HUES48 (cell line): ENCODE results near the gene AMPD2.

Experiments used
- H3K27ac ChIP-seq: one replicate; pipeline ENCODE4 v1.7.0; 2013; ENCODE audit warnings: low read depth, low read length, inconsistent platforms
- H3K27me3 ChIP-seq: 2 replicates; pipeline ENCODE4 v1.6.1; 2013; ENCODE audit warnings: mild to moderate bottlenecking, low read length; ENCODE audit not compliant: control insufficient read depth, insufficient read depth
- H3K36me3 ChIP-seq: 2 replicates; pipeline ENCODE4 v1.6.1; 2013; ENCODE audit warnings: low read length; ENCODE audit not compliant: control insufficient read depth, insufficient read depth
- H3K4me1 ChIP-seq: 2 replicates; pipeline ENCODE4 v1.6.1; 2013; ENCODE audit warnings: mild to moderate bottlenecking, low read length; ENCODE audit not compliant: control insufficient read depth, insufficient read depth
- H3K4me3 ChIP-seq: 2 replicates; pipeline ENCODE4 v1.5.1; 2013; ENCODE audit warnings: mild to moderate bottlenecking, low read depth, low read length
- H3K9ac ChIP-seq: 2 replicates; pipeline ENCODE4 v1.6.1; 2013; ENCODE audit warnings: mild to moderate bottlenecking, low read depth, low read length, moderate library complexity
- H3K9me3 ChIP-seq: 2 replicates; pipeline ENCODE4 v1.6.1; 2013; ENCODE audit warnings: low read length; ENCODE audit not compliant: control insufficient read depth, insufficient read depth

Gene AMPD2

GRCh38 chr1:109640285-109640865, 20.7 kb downstream of the AMPD2 start:
- Histone ChIP-seq H3K9ac (no peak overlapping the region), H3K4me3 (no peak overlapping the region), H3K27ac (no peak overlapping the region), H3K27me3 (0 out of 2 replicates have a peak, but pooled peaks cover 4% of the 10 kb centered on the region), H3K4me1 (peaks cover 14% of the 10 kb centered on the region), H3K9me3 (no peaks in the 10 kb centered on the region), H3K36me3 (no peaks in the 10 kb centered on the region)

GRCh38 chr1:109641078-109641740, 21.6 kb downstream of the AMPD2 start:
- H3K4me1 ChIP-seq: peaks cover 6% of the 10 kb centered on the region

GRCh38 chr1:109641861-109642260, 22.2 kb downstream of the AMPD2 start:
- Histone ChIP-seq H3K9ac (no peak overlapping the region), H3K27ac (no peak overlapping the region), H3K27me3 (0 out of 2 replicates have a peak, but pooled peaks cover 4% of the 10 kb centered on the region), H3K9me3 (no peaks in the 10 kb centered on the region), H3K4me3 (no peak overlapping the region), H3K4me1 (no peaks in the 10 kb centered on the region; the same call in 1 of the 2 replicates), H3K36me3 (no peaks in the 10 kb centered on the region)

More at GRCh38 chr1:109641078-109641740, 21.6 kb downstream of the AMPD2 start:
- Histone ChIP-seq H3K27me3 (0 out of 2 replicates have a peak, but pooled peaks cover 4% of the 10 kb centered on the region), H3K27ac (no peak overlapping the region), H3K9ac (no peak overlapping the region), H3K4me3 (no peak overlapping the region), H3K9me3 (no peaks in the 10 kb centered on the region), H3K36me3 (no peaks in the 10 kb centered on the region)

GRCh38 chr1:109642626-109643025, 23.0 kb downstream of the AMPD2 start:
- no peaks in the 10 kb centered on the region for H3K4me1 ChIP-seq
- H3K9ac ChIP-seq: no peak overlapping the region
- H3K36me3 ChIP-seq: no peaks in the 10 kb centered on the region
- H3K4me3 ChIP-seq: no peak overlapping the region
- H3K27me3 ChIP-seq: 0 out of 2 replicates have a peak, but pooled peaks cover 4% of the 10 kb centered on the region
- H3K9me3 ChIP-seq: no peaks in the 10 kb centered on the region
- no peak overlapping the region for H3K27ac ChIP-seq

- no peaks in the 10 kb centered on the region for H3K4me1 ChIP-seq
- 0 out of 2 replicates have a peak, but pooled peaks cover 4% of the 10 kb centered on the region for H3K27me3 ChIP-seq
- no peak overlapping the region for H3K9ac ChIP-seq
- no peaks in the 10 kb centered on the region for H3K9me3 ChIP-seq
- no peak overlapping the region for H3K27ac ChIP-seq
- no peaks in the 10 kb centered on the region for H3K36me3 ChIP-seq
- no peak overlapping the region for H3K4me3 ChIP-seq
Observed at GRCh38 chr1:109643385-109644230, 24.0 kb downstream of the AMPD2 start.

- H3K4me1 ChIP-seq: no peaks in the 10 kb centered on the region
- H3K36me3 ChIP-seq: no peaks in the 10 kb centered on the region
- 0 out of 2 replicates have a peak, but pooled peaks cover 4% of the 10 kb centered on the region for H3K27me3 ChIP-seq
- no peaks in the 10 kb centered on the region for H3K9me3 ChIP-seq
- H3K27ac ChIP-seq: no peak overlapping the region
- H3K4me3 ChIP-seq: no peak overlapping the region
- no peak overlapping the region for H3K9ac ChIP-seq
Observed at GRCh38 chr1:109644670-109645069, 25.0 kb downstream of the AMPD2 start.

GRCh38 chr1:109649491-109649914, 29.9 kb downstream of the AMPD2 start:
- Histone ChIP-seq H3K9ac (no peak overlapping the region), H3K9me3 (no peaks in the 10 kb centered on the region), H3K27me3 (peaks cover 7% of the 10 kb centered on the region), H3K4me3 (no peak overlapping the region), H3K27ac (no peak overlapping the region), H3K36me3 (no peaks in the 10 kb centered on the region), H3K4me1 (no peaks in the 10 kb centered on the region)

- no peaks in the 10 kb centered on the region for H3K9me3 ChIP-seq
- H3K9ac ChIP-seq: no peak overlapping the region
- no peak overlapping the region for H3K27ac ChIP-seq
- no peaks in the 10 kb centered on the region for H3K4me1 ChIP-seq
- H3K4me3 ChIP-seq: no peak overlapping the region
- H3K27me3 ChIP-seq: peaks cover 13% of the 10 kb centered on the region
- H3K36me3 ChIP-seq: no peaks in the 10 kb centered on the region
Observed at GRCh38 chr1:109650609-109651008, 31.0 kb downstream of the AMPD2 start.

GRCh38 chr1:109652402-109652801, 32.8 kb downstream of the AMPD2 start:
- no peak overlapping the region for H3K27ac ChIP-seq
- no peaks in the 10 kb centered on the region for H3K4me1 ChIP-seq
- peaks cover 13% of the 10 kb centered on the region for H3K27me3 ChIP-seq
- no peak overlapping the region for H3K9ac ChIP-seq
- no peak overlapping the region for H3K4me3 ChIP-seq
- H3K36me3 ChIP-seq: no peaks in the 10 kb centered on the region
- no peaks in the 10 kb centered on the region for H3K9me3 ChIP-seq

- H3K27ac ChIP-seq: no peak overlapping the region
- H3K9me3 ChIP-seq: no peaks in the 10 kb centered on the region
- H3K36me3 ChIP-seq: no peaks in the 10 kb centered on the region
- no peak overlapping the region for H3K9ac ChIP-seq
- no peak overlapping the region for H3K4me3 ChIP-seq
- no peaks in the 10 kb centered on the region for H3K4me1 ChIP-seq
- H3K27me3 ChIP-seq: peaks cover 13% of the 10 kb centered on the region
Observed at GRCh38 chr1:109653306-109653705, 33.7 kb downstream of the AMPD2 start.

- Histone ChIP-seq H3K9me3 (no peaks in the 10 kb centered on the region), H3K27ac (no peak overlapping the region), H3K36me3 (no peaks in the 10 kb centered on the region), H3K27me3 (peaks cover 13% of the 10 kb centered on the region), H3K9ac (no peak overlapping the region), H3K4me1 (no peaks in the 10 kb centered on the region), H3K4me3 (no peak overlapping the region)
Observed at GRCh38 chr1:109654519-109654918, 34.9 kb downstream of the AMPD2 start.
